Purkinje cell (primary cell): Measurements from ENCODE around the gene PTTG1IP. TPM values are rescaled to one million over a fixed set of nuclear protein-coding genes. Genes with fewer than 3 reads are reported as not detected.

Experiments
- polyA plus RNA-seq: library from polyadenylated mRNA; unstranded; fragments of >200 nt; fragmentation: Nextera tagmentation; gene quantifications from 2 replicates; pipeline ENCODE4 v1.2.1, GENCODE V29; 2014

The PTTG1IP gene
- polyA plus RNA-seq = 9.0 and 12.0 TPM in 2 replicates

GRCh38 chr21:44873356-44874239, at the start of gene PTTG1IP:
TSS of gene PTTG1IP (minus strand) at chr21:44873690. CDS start at chr21:44873616, 74 bp downstream.

GRCh38 chr21:44920694-44921604, 47.5 kb upstream of the PTTG1IP start, which contains the start of gene ITGB2:
TSS of gene ITGB2 (minus strand) at chr21:44920899. CDS start at chr21:44910782, 10,117 bp downstream.

GRCh38 chr21:44817914-44818639, 55.4 kb downstream of the PTTG1IP start, which contains the start of gene SUMO3:
TSS of gene SUMO3 (minus strand) at chr21:44818062. CDS start at chr21:44817968, 94 bp downstream.

GRCh38 chr21:44801468-44802395, 71.8 kb downstream of the PTTG1IP start, which contains the start of gene UBE2G2:
TSS of gene UBE2G2 (minus strand) at chr21:44801820. CDS start at chr21:44801748, 72 bp downstream.

Other genes with a start within 250 kb of the PTTG1IP start
- gene KRTAP10-9, start 246.6 kb downstream of the PTTG1IP start, polyA plus RNA-seq = not detected in 2 replicates
- gene KRTAP10-10, start 236.3 kb downstream of the PTTG1IP start, polyA plus RNA-seq = not detected in 2 replicates
- gene KRTAP10-11, start 227.3 kb downstream of the PTTG1IP start, polyA plus RNA-seq = not detected in 2 replicates
- not detected in 2 replicates for gene KRTAP12-4, start 219.0 kb downstream of the PTTG1IP start, polyA plus RNA-seq
- not detected in 2 replicates for gene KRTAP12-3, start 215.8 kb downstream of the PTTG1IP start, polyA plus RNA-seq
- gene KRTAP12-2, start 206.8 kb downstream of the PTTG1IP start, polyA plus RNA-seq = not detected in 2 replicates
- not detected in 2 replicates for gene KRTAP12-1, start 191.5 kb downstream of the PTTG1IP start, polyA plus RNA-seq
- gene KRTAP10-12, start 176.5 kb downstream of the PTTG1IP start, polyA plus RNA-seq = not detected in 2 replicates
- gene TSPEAR, start 162.1 kb downstream of the PTTG1IP start, polyA plus RNA-seq = not detected in 2 replicates
- gene UBE2G2, start 71.9 kb downstream of the PTTG1IP start, polyA plus RNA-seq = 18.6 and 38.5 TPM in 2 replicates
- 66.7 and 90.6 TPM in 2 replicates for gene SUMO3, start 55.6 kb downstream of the PTTG1IP start, polyA plus RNA-seq
- not detected in 2 replicates for gene ITGB2, start 47.2 kb upstream of the PTTG1IP start, polyA plus RNA-seq
- gene SLX9, start 66.3 kb upstream of the PTTG1IP start, polyA plus RNA-seq = 1.4 and 1.6 TPM in 2 replicates
- gene ADARB1, start 200.9 kb upstream of the PTTG1IP start, polyA plus RNA-seq = 27.3 and 29.7 TPM in 2 replicates